Neural progenitor cell (in vitro differentiated cells): Measurements from ENCODE around the gene GTF3C4.
"Not testable (repeated sequence)": the region's sequence is repeated elsewhere in the genome, so short reads cannot be mapped to it uniquely, and the experiment has no call there.

Source experiments
- EZH2 ChIP-seq: fragments of 200-600 bp; sonication (generic); IDR thresholded peaks from 2 replicates; pipeline ENCODE4 v1.6.1; 2017; ENCODE audit warnings: antibody characterized with exemption, mild to moderate bottlenecking, moderate library complexity
- EZH2phosphoT487 ChIP-seq: fragments of 200-600 bp; sonication (generic); IDR thresholded peaks from 2 replicates; pipeline ENCODE4 v1.6.1; 2017; ENCODE audit warnings: antibody characterized with exemption
- TF ChIP-seq, protein P1 (sequence below): fragments of 200-600 bp; sonication (generic); IDR thresholded peaks from 2 replicates; pipeline ENCODE4 v1.5.1; 2017; ENCODE audit warnings: antibody characterized with exemption, mild to moderate bottlenecking

DNA sequence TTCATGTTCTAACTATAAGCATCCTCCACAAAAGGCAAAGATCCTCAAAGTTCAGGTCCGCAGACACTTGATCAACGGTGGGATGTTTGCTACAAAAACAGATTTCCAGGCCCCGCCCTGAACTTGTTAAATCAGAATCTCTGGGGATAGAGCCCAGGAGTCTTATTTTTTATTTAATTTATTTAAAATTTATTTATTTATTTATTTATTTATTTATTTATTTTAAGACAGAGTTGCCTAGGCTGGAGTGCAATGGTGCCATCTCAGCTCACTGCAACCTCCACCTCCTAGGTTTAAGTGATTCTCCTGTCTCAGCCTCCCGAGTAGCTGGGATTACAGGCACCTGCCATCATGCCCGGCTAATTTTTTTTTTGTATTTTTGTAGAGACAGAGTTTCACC lies 40.9 kb downstream of the GTF3C4 start:
- TF ChIP-seq, protein P1, sequence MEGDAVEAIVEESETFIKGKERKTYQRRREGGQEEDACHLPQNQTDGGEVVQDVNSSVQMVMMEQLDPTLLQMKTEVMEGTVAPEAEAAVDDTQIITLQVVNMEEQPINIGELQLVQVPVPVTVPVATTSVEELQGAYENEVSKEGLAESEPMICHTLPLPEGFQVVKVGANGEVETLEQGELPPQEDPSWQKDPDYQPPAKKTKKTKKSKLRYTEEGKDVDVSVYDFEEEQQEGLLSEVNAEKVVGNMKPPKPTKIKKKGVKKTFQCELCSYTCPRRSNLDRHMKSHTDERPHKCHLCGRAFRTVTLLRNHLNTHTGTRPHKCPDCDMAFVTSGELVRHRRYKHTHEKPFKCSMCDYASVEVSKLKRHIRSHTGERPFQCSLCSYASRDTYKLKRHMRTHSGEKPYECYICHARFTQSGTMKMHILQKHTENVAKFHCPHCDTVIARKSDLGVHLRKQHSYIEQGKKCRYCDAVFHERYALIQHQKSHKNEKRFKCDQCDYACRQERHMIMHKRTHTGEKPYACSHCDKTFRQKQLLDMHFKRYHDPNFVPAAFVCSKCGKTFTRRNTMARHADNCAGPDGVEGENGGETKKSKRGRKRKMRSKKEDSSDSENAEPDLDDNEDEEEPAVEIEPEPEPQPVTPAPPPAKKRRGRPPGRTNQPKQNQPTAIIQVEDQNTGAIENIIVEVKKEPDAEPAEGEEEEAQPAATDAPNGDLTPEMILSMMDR, result not testable (repeated sequence)
- TF ChIP-seq EZH2, EZH2phosphoT487: not testable (repeated sequence)
